Activated CD4-positive, CD25-positive, alpha-beta regulatory T cell treated with anti-CD3 and anti-CD28 coated beads, Interleukin-2, amount 50 U/mL, for 72 hours (primary cell): Measurements from ENCODE around the gene DLG1.
"Not testable (repeated sequence)": the region's sequence is repeated elsewhere in the genome, so short reads cannot be mapped to it uniquely, and the experiment has no call there.

ENCODE experiments used
- DNase-seq: peaks from one replicate; pipeline ENCODE4 v3.0.0; 2021

The DLG1 gene

DNA sequence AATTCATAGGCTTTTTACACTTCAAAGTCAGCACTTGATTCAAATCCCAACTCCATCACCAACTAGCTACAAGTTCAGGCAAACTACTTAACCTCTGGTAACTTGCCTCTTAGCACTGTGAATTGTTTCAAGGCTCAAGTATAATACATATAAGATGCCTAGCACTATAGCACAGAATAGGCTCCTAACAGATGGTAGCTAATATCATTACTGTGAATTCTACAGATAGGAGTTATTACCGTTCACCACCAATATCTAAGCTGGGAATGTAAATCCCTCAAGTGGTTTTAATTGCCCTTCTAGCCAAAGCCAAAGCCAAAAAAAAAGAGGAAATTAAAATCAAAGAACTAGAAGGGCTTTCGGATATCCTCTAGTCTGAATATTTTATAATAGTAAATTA is 15.4 kb downstream of the DLG1 start:
- DNase-seq, result no peak

DNA sequence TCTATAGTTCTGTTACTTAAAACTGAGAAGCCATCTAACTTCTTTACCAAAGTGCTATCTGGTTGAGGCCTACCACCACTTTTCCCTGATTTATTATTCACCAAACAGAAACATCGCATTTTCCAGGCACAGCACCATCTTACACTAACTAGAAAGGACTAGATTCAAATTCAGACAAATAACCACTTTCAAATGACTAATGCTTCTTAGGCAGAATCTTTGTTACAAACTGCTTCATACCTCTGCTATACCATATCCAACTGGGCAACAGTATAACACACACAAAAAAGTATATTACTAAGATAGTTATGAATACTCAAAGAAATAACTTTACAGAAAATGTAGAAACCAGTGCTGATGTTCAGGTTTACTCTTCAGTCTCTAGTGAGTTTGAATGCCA is 16.6 kb downstream of the DLG1 start:
- no peak for DNase-seq

DNA sequence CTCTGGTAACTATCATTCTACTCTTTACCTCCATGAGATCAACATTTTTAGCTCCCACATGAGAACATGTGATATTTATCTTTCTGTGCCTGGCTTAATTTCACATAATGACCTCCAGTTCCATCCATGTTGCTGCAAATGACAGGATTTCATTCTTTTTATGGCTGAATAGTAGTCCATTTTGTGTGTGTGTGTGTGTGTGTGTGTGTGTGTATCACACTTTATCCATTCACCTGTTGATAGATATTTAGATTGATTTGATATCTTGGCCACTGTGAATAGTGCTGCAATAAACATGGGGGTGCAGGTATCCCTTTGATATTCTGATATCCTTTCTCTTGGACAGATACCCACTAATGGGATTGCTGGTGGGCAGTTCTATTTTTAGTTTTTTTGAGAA is 18.3 kb downstream of the DLG1 start:
- DNase-seq, result no peak

DNA sequence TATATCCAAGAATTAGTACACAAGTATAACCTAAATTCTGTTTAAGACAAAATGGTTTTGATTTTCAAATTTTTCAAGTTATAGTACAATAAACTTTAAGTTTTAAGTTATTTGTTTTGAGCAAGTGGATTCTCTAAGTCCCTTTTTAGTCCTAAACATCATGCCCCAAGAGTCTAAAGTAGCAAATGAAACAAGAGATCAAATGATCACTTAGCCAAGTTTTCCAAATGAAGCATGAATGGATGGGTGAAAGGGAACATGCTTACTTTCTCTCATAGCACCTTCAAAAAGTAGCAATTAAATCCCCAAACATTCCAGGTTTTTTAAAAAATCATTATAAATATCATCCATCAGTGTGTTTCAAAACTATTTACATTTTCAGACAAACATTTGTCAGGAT is 19.5 kb downstream of the DLG1 start:
- no peak for DNase-seq

DNA sequence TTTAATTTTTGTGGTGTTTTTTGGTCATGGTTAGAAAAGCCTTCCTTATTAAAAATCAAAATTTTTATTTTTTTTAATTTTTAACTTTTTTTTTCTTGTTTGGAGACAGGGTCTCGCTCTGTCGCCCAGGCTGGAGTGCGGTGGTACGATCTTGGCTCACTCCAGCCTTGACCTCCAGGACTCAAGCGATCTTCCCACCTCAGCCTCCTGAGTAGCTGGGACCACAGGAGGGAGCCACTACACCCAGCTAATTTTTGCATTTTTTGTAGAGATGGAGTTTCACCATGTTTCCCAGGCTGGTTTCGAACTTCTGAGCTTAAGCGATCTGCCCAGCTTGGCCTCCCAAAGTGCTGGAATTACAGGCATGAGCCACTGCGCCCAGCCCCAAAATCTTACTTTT is 21.6 kb downstream of the DLG1 start:
- DNase-seq, result not testable (repeated sequence)

DNA sequence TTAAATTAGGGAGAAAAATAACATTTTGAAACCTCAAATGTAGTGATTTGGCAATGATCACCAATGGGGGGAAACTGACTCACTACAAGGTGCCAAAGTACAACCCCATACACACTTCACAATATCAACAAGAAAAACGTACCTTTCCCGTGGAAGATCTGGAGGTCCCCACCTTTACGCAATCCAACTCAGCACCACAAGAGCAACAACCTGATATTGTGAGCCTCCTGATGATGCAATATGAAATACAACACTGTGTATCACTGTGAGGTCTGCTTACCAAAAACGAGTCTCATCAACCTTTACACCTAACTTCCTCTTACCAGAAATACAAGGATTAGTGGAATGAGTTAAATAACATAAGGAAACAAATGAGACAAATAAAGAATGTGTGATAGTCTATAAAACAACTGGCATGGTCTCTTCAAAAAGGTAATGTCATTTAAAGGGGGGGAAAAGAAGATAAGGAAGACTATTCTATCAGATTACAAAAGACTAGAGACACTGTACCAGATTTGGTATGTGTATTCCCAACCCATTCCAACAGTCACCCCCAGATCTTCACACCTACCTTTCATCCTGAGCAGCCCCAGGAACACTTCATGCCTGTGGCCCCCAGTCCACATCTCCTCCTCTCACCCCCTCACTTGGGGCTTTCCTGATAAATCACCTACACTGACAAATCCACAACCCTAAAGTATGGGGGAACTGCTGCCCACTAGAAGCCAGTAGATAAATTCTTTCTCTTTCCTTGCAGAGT is 27.7 kb downstream of the DLG1 start:
- DNase-seq, result no peak

DNA sequence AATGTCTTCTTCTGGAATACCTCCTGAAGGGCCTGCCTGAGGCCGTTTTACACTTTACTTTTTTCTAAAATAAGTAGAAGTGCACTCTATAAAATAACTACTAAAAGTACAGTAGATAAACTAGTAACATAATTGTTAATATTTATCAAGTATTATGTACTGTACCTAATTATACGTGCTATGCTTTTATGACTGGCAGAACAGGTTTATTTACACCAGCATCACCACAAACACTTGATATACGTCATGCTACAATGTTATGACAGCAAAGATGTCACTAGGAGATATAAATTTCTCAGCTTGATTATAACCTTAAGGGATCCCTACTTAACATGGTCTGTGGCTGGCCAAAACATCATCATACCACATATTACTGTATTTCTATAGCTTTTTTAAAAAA is 29.4 kb downstream of the DLG1 start:
- DNase-seq, result no peak

DNA sequence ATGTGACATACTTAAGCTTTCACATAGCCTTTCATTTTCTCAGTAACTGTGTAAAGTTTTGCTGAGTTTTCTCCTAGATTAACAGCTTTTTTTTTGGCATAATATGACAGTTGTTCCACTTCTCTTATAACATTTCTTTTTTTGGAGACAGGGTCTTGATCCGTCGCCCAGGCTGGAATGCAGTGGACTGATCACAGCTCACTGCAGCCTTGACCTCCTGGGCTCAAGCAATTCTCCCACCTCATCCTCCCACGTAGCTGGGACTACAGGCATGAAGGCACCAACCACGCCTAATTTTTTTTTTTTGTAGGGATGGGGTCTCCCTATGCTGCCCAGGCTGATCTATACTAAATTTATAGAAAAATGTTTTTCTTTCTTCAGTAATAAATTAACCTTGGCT is 30.1 kb downstream of the DLG1 start:
- DNase-seq, result no peak

DNA sequence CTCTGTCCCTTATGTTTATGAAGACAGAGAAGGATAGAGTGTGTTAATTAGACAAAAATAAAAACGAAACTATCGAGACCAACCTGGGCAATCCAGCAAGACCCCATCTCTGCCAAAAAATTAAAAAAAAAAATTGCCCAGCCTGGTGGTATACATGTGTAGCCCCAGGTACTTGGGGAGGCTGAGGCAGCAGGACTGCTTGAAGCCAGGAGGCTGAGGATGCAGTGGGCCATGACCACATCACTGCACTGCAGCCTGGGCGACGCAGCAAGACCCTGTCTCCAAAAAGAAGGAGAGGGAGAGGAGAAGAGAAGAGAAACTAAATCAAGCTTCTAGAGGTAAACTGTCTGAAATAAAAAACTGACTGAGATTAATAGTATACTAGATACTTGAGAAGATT is 32.1 kb downstream of the DLG1 start:
- no peak for DNase-seq

DNA sequence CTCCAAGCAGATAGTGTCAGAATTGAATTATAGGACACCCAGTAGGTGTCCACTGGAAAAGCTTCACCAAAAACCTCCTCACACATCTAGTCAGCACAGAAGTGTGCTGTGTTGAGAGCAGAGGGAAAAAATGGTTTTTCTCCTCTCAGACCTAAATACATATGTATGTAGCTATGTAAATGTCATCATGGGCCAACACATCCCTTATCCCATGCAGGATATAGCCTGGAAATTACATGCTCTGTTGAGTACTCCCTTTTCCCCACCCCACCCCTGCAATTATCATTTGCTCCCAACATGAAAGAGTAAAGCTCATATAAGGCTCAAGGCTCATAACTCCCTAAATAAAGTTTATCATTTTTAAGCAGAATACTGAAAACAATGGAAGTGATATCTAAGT is 35.7 kb downstream of the DLG1 start:
- no peak for DNase-seq

DNA sequence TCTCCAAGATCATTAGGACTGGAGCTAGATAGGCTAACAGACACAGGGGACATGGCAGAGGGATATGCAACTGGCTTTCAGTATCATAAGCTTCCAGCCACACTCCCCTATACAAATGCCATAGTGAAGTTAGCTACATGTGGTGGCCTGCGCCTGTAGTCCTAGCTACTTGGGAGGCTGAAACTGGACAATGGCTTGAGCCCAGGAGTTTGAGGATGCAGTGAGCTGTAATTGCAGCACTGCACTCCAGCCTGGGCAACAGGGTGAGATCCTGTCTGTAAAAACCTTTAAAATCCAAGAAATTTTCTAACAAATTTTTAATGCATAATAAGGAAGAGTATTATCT is 37.3 kb downstream of the DLG1 start:
- no peak for DNase-seq

DNA sequence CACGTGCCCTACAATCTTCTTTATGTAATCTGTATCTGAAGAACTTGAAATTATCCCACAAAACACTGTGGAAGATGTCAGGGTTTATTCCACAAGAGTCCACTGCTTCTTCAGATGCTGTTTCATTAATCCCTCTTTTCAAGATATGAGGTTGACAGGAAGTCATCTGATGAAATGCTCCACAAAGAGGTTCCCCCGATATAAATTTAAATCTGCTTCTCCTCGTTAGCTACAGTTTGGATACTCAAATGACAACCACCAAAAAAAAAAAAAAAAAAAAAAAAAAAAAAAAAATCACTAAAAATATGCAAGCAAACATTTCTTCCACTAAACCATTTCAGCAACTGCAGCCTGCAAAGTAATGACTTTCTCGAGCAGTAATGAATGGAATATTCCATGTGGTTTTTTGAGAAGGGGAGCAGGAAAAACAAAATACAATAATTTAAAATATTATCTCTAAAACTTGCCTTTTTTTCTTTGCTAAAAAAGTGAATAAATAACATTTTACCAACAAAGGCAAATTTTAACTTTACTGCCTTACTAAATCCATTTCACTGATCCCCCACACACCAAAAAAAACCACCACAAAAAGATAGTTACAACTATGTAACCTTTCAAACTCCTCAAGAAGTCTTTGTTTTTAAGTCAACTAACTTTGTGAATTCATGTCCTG is 37.8 kb downstream of the DLG1 start:
- DNase-seq, result no peak

DNA sequence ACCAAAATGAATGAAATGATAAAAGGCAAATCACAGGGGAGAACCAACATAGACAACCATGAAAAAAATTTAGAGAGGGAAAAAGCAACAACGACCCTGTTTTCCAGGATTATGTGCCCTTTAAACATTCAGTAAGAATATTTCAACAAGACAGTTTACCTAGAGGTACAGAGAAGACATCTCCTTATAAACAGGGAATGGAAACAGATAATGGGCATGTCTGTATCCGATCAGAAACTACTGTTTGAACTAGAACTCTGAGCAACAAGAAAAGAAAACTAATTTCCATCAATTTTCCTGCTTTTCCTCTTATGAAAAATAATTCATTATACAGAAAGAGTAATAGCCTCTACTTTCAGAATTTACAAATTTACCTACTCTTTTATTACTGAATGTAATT is 39.3 kb downstream of the DLG1 start:
- DNase-seq, result no peak

DNA sequence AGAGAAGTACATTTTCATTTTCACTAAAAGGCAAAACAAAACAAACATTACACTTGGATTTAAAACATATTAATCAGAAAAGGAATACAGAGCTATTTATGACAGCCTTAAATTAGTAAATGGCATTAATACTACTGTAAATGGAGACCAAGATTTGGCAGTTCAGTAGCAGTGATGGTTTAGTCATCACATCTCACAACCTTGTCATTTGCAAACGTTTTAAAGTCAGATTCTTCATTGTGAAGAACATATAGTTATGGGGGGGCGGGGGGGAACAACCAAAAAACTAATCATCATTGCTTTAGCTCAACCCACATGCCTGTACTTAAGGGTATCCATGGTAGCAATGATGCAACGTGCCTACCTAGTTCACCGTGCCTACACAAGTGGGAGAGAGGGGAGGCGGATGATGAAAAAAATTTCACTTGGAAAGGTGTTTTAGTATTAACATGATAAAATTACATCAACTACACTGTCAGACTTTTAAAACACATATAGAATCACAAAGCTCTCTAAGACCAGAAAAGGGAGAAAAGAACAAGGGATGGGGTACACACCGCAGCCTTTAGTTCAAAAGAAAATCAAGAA is 40.1 kb downstream of the DLG1 start:
- DNase-seq, result no peak

DNA sequence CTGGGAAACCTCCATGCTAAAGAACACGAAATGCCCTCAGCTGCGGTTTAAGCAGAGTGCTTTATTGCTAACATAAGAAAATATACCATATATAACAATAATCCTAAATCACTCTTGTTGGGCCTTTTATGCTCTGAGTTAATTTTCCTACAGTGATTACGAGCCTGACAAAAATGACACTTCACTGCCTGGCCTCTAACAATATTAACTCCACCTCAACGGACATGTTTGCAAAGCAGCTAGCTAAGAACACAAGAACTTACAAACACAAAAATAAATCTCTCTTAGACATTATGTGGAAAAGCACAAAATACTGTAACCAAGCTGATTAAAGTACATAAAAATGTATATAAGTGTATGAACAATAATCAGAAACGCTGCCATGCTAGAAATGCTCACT is 40.7 kb downstream of the DLG1 start:
- no peak for DNase-seq

DNA sequence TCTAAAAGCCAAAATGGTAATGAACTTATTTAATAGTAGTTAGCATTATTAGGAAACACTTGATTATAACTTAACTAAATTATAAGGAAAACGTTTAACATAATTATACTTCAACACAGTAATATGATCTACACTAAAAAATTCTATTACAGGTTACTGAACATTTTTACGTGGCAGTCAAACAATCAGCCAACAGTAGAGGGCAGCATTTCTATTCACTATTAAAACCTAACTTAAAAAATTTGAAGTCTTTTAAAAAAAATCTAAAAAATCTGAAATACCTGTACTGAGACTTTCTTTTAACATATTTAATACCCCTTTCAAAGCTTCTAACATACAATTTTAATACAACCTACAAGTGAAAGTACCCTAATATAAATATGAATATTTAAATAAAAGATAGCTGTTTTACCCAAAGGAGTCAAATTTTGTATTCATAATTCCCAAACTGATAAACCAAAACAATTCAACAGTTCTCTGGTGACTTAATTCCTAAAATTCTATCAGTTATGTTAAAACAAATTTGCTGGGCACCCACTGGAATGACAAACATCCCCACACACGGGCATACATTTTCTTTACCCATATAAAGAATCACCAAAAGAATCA is 41.5 kb downstream of the DLG1 start:
- no peak for DNase-seq

DNA sequence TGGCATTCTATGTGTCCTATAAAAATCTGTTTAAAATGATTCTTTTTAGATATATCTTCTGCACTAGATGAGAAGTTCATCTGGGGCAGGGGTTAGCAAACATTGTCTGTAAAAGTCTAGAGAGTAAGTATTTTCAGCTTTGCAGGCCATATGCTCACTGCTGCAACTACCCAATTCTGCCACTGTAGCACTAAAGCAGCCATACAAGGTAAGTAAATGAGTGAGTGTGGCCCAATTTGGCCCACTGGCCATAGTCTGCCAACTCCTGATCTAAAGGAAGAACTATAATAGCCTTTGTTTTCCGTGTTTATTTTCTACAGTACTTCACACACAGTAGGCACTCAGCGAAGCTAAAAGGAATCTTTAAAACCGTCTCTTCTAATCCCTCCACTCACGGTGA is 42.3 kb downstream of the DLG1 start:
- no peak for DNase-seq

DNA sequence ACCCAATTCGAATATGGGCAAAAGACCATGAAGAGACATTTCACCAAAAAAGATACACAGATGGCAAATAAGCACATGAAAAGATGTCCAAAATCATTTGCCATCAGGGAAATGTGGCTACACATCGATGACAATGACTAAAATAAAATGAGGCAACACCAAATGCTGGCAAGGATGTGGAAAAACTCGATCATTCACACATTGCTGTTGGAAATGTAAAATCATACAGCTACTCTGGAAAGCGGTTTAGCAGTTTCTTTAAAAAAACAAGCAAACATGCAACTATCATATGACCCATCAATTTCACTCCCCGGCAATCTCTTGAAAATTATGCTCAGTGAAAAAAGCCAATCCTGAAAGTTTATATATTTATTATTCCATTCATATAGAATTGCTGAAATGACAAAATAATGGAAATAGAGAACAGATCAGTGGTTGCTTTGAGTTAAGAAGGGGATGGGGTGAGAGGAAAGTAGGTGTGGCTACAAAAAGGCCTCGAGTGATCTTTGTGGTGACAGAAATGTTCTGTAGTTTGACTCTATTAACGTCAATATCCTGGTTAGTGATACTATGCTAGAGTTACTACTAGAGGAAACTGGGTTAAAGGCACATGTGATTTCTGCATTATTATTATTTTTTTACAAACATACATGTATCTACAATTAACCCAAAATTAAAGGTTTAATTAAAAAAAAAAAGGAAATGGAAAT is 45.0 kb downstream of the DLG1 start:
- no peak for DNase-seq

DNA sequence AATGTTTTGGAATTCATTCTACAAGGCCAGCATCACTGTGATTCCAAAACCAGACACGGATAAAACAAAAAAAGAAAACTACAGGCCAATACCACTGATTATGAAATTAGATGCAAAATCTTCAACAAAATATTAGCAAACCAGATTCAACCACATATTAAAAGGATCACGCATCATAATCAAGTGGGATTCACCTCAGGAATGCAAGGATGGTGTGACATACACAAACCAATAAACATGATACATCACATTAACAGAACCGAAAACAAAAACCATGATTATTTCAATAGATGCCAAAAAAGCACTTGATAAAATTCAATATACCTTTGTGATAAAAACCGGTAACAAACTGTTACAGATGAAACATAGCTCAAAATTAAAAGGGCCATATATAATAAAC is 48.9 kb downstream of the DLG1 start:
- no peak for DNase-seq

DNA sequence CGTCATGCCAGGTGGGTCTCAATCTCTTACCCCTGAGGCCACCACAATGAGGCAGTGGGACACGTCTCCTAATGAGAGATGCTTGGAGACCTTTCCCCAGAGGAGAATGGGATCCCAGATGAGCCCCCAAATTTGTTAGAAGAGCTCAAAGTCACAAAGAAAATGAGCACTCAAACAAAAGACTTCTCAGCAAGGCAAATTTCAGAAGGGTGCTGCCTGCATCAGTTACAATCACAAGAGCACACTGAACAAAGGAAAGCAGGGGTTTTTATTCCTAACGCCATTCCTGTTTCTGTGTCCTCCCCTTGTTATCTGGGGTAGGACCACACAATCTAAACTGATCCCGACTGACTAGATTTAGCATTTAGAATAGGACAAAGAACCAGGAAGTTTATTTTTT is 50.1 kb downstream of the DLG1 start:
- DNase-seq, result no peak

DNA sequence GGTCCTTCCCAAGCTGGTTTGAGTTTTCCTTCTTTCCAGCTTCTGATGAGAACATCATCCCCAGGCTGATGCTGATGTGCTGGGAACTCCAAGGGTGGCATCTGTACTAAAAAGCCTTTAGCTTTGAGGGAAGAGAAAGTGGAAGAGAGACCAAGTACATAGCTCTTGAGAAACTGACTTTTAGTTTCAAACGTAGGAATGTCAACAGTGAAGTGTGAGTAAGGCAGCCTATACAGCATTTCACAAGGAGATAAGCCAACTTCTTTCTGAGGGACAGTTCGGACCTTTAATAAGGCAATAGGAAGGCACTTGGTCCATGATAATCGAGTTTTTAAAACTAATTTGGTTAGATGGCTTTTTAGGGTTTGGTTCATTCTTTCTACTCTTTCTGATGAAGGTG is 53.7 kb downstream of the DLG1 start:
- DNase-seq, result no peak

DNA sequence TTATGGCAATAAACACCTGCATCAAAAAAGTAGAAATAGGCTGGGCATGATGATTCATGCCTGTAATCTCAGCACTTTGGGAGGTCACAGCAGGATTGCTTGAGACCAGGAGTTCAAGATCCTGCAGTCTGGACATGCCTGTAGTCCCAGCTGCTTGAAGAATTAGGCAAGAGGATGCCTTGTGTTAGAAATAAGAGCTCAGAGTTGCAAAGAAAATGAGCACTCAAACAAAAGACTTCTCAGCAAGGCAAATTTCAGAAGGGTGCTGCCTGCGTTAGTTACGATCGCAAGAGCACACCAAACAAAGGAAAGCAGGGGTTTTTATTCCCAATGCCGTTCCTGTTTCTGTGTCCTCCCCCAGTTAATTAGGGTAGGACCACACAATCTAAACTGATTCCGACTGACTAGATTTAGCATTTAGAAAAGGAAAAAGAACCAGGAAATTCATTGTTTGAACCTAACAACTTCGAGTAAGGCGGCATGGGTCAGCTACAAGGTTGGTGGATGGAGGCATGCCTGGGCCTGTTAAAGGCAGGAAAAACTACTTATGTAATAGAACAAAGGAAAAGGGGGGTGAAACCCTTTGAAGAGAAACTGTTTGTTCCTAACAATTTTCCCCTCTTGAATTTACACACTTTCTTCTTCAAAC is 55.5 kb downstream of the DLG1 start:
- DNase-seq, result no peak

DNA sequence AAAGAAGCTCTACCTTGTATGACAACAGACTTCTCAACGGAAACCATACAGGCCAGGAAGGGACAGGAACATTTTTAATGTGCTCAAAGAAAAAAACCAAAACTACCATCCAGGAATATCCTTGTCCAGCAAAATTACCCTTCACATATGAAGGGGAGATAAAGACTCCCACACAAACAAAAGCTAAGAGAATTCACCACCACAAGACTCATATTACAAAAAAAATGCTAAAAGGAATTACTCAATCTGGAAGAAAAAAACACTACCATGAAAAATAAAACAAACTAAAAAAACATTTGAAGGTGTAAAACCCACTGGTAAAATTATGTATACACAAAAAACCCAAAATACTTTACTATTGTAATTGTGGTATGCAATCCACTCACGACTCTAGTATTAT is 57.2 kb downstream of the DLG1 start:
- no peak for DNase-seq
